Islet precursor cell (in vitro differentiated cells): ENCODE data around the gene ATP8B3.
"Not testable (repeated sequence)": the region's sequence is repeated elsewhere in the genome, so short reads cannot be mapped to it uniquely, and the experiment has no call there.

Experiments
- DNase-seq: peaks from one replicate; pipeline ENCODE4 v3.0.0-alpha.2; 2018

ATP8B3 gene

GRCh38 chr19:1765904-1766799 lies 45.9 kb downstream of the ATP8B3 start:
- no peak for DNase-seq

GRCh38 chr19:1765232-1765903 lies 46.7 kb downstream of the ATP8B3 start:
- no peak for DNase-seq

GRCh38 chr19:1764729-1765128 lies 47.3 kb downstream of the ATP8B3 start:
- DNase-seq = no peak

GRCh38 chr19:1763648-1764639 lies 48.1 kb downstream of the ATP8B3 start:
- no peak for DNase-seq

GRCh38 chr19:1762243-1763117 lies 49.6 kb downstream of the ATP8B3 start:
- DNase-seq = no peak

- DNase-seq = no peak
These were observed 50.4 kb downstream of the ATP8B3 start for GRCh38 chr19:1761528-1762242.

- DNase-seq = not testable (repeated sequence)
These were observed 51.1 kb downstream of the ATP8B3 start for GRCh38 chr19:1760786-1761527.

GRCh38 chr19:1760020-1760419 lies 52.1 kb downstream of the ATP8B3 start:
- DNase-seq = no peak

- DNase-seq = no peak
These were observed 52.8 kb downstream of the ATP8B3 start for GRCh38 chr19:1758959-1759903.

GRCh38 chr19:1758231-1758577 lies 53.9 kb downstream of the ATP8B3 start:
- DNase-seq = no peak

- no peak for DNase-seq
These were observed 54.4 kb downstream of the ATP8B3 start for GRCh38 chr19:1757468-1758230.

GRCh38 chr19:1756705-1757465 lies 55.2 kb downstream of the ATP8B3 start:
- no peak for DNase-seq

- DNase-seq = no peak
These were observed 55.8 kb downstream of the ATP8B3 start for GRCh38 chr19:1756264-1756663.

GRCh38 chr19:1755467-1756171 lies 56.5 kb downstream of the ATP8B3 start:
- DNase-seq = no peak

GRCh38 chr19:1754636-1755466 lies 57.2 kb downstream of the ATP8B3 start:
- DNase-seq = no peak

GRCh38 chr19:1754018-1754635 lies 57.9 kb downstream of the ATP8B3 start:
- DNase-seq = no peak
